H4 (cell line): ENCODE results near the gene ASB15. TPM values are rescaled to one million over a fixed set of nuclear protein-coding genes. Genes with fewer than 3 reads are reported as not detected.

ENCODE experiments used
- DNase-seq: peaks from one replicate; pipeline ENCODE4 v3.0.0-alpha.2; 2015; ENCODE audit warnings: low spot score
- total RNA-seq: library from RNA; depleted of rRNA; stranded (reverse); fragments of >200 nt; shearing (Covaris generic); gene quantifications from 2 replicates; pipeline ENCODE4 v1.2.3, GENCODE V29; 2014

The ASB15 gene
- total RNA-seq, 1 experiment from 2014 or later: not detected

DNA sequence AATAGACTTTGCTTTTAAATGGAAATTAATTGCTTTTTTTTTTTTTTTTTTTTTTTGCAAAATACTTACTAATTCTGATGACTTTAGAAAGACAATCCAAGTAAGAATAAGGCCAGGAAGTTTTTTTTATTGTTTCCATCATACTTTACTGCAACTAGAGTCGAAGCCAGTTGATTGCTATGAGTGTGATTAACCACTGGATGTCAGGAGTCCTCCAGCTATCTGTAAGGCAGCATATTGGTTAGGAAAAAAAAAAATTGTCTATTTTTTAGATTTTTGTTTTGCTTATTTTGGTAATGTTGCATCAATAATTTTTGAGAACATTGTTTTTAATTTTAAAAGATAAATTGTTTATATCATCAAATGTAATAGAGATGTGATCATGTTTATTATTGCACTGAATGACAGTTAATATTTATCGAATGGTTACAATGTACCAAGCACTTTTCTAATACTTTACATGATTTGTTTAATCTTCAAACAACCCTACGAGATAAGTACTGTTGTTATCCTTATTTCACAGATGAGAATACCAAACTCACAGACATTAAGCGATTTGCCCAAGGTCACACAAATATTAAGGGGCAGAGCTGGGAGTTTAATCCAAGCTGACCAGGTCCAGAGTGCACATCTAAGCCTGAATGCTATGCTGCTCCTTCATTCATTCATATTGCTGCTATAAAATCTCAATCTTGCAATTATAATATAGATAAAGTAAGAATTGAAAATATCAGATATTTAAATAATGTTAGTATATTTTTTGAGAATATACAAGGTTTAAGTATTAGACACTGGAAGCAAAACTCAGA is 34.1 kb downstream of the ASB15 start:
- peak; percentile 30 for DNase-seq

DNA sequence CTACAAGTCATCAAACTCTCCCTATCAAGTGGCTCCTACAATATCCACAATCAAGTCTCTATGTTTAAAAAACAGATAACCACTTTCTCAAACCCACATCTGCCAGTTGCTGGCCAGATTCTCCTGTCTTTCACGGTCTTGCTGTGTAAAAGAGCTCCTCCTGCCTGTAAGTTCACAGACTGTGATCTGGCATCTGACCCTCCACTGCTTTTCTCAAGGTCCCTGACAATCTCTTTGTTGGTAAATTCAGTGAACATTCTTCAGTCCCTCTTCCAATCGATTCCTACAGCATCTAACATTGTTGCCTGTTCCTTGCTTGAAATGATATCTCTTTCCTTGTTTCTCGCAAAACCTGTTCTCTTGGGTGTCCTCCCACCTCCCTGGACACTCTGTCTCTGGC is 35.6 kb downstream of the ASB15 start:
- no peak for DNase-seq

DNA sequence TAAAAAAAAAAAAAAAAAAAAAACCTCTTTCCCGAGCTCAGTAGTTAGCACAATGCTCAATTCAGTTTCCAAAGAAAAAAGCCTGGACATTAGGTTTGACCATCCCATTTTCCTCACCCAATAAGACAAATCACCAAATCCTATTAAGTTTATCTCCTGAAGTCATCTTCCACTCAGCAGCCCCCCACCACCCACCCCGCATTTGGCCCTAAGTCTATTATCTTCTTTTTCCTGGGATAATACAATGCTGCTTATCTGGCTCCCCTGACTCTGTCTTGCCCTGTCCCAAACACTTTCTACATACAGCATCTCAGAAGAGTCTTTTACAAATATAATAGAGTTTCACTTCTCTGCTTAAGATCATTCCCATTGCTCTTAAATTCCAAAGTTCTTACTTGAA is 36.3 kb downstream of the ASB15 start:
- no peak for DNase-seq

DNA sequence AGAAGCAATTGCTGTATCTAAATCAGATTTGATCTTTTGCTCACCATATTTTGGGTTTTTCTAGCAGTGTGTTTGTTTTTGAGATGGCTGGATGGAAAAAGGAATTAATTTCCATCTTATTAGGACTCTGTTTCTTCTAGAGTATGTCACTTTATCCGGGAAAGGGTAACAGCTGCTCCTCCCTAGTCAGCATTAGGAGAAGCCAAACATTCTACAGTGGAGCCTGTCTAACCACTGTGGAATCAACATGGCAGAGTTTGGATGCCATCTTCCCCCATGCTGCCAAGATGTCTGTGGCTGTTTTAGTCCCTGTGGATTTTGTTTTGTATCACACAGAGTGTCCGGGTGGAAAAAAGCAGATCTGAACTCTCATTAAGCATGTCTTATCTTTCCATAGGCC is 38.0 kb downstream of the ASB15 start:
- DNase-seq: no peak

DNA sequence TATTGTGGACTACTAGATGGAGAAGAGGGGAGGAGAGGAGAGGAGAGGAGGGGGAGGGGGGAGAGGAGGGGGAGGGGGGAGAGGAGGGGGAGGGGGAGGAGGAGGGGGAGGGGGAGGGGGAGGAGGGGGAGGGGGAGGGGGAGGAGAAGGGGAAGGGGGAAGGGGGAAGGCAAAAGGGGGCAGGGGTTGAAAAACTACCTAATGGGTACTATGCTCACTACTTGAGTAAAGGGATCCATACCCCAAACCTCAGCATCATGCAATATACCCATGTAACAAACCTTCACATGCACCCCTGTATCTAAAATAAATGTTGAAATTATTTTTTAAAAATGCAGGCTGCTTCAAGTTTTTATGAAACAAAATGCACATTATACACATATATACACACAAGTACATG is 39.0 kb downstream of the ASB15 start:
- DNase-seq: no peak

DNA sequence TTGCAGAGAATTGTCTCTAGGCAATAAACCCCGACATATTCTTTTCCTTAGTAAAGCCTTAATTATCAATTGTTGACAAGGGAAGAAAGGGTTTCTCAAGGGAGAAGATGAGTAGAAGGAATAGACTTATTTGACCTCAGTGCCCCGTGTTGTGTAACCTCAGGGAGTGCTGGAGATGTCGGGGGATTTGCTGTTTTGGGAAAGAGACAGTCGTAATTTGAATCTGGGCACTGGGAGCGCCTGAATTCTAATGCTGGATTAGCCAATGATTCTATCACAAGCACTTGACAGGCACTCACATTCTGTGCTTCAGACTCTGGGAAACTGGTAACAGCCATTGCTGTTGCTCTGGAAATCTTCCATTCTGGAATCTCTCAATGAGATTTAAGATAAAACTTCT is 40.3 kb downstream of the ASB15 start:
- DNase-seq: no peak

DNA sequence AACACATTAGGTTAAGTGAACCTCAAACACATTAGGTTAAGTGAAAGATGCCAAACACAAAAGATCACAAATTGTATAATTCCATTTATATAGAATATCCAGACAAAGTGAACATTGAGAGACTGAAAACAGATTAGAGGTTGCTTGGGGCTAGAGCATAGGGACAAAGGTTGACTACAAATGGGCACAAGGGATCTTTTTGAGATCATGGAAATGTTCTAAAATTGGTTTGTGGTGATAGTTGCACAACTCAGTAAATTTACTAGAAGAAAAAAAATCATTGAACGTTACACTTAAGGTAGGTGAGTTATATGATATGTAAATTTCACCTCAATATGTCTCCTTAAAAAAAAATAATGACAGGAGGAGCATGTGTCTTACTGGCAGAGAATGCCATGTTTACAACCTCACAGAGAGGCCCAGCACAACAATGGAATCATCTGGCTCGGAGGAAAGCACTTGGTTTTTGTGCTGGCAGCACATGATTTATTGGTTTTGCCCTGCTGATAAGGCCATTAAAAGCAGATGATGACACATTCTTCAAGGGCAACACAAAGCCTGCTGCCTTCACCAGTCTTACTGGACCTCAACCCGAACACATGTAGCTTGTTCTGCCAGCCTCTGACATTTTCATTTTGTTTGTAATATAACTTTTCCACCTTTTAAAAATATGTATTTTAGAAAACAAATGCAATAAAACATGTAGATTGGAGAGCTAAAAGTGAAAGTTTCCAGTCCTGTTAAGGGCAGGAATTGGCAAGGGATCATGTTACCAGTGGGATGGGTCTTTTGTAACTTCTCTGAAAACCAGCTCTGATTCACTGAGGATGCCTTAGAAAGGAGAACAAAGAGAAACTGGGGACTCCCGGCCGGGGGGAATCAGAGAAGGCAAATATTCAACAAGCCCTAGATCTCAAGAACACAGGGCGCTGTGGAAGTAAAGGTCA is 42.1 kb downstream of the ASB15 start:
- DNase-seq: peak; percentile 73

DNA sequence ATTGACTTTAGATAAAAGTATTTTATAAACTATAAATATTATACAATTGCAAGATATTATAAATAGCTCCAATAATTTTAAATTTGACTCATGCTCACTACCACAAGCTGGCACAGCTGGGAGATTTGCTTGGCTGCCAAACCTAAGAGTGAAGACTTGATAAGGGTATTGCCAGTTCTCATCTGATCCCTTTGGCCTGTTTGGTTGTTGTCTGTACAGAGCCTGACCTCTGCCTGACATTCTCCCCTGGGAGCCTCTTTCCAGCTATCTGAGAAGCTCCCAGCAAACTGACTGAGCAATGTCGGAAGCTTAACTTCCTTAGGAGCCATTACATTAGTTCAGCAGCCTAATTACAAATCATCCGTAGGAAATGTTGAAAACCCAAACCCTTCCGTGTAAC is 43.9 kb downstream of the ASB15 start:
- DNase-seq: no peak

DNA sequence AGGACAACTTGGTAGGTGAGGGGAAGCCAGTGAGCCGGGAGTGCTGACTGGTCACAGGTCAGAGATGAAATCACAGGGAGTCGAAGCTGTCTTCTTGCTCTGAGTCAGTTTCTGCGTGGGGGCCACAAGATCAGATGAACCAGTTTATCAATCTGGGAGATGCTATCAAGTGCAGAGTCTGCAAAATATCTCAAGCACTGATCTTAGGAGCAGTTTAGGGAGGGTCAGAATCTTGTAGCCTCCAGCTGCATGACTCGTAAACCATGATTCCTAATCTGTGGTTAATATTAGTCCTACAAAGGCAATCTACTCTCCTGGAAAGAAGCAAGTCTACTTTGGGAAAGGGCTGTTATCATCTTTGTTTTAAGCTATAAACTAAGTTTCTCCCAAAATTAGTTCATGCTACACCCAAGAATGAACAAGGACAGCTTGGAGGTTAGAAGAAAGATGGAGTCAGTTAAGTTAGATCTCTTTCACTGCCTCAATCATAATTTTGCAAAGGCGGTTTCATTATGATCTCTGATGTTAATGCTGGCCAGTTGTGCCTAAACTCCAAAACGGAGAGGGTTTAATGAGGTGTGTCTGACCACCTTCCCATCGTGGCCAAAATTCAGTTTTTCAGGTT is 45.6 kb downstream of the ASB15 start:
- no peak for DNase-seq

DNA sequence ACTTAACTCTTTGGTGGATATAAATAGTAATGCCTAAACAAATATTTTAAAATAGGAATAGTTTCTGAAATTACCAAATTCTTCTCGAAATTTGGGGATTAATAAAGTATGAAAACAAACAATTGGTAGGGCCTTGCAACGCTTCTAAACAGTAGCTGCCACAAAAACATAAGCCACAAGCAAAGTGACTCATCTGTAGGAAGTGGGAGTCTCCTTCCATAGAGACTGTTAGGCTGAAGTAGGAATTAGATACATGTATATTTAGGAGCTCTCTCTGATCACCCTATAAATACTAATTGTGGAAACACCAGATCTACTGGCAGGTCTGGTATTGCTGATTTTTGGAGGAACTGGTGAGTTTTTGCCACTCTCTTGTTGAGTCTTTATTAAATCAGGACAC is 48.3 kb downstream of the ASB15 start:
- DNase-seq: peak; percentile 48

DNA sequence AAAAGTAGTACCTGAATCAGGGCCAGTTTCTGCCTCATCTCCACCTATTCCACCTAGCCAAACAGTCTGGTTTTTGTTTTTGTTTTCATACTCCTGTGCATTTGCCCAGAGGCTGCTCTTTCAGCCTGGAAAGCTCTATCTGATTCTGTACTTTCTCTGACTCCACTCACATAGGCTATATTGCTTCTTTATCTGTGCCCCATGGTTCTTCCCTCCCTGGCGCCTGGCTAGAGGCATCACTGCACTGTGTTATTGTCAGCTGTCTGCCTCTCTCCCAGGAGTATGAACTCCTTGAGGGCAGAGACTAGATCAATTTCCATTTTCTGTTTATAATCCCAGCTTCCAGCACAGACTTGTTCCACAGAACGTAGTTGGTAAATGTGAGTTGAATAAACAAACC is 49.0 kb downstream of the ASB15 start:
- no peak for DNase-seq

DNA sequence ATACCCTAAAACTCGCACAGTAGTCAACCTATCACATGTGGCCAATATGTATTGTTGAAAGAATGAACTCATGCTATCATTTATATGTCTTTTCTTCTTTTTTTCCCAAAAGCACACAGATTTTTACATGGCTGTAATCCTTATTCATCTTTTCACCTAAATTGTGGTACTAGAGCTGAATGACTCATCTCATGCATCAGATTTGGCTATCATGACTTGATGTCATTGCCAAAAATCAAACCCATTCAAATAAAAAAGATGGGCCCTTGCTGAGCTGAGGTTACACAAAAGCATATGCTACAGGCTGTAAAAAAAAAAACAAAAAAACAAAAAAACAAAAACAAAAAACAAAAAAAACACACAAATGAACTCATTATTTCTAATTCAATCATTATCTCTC is 50.8 kb downstream of the ASB15 start:
- no peak for DNase-seq

DNA sequence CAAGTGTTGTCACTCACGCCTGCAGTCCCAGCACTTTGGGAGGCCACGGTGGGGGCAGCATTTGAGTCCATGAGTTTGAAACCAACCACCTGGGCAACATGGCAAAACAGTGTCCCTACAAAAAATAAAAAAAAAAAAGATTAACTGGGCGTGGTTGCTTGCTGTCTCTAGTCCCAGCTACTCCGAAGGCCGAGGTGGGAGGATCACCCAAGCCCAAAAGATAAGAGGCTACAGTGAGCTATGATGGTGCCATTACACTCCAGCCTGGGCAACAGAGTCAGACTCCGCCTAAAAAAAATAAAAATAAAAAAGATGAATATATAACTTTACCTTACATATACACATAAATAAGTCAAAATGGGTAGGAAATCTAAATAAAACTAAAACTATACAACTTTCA is 51.5 kb downstream of the ASB15 start:
- no peak for DNase-seq

DNA sequence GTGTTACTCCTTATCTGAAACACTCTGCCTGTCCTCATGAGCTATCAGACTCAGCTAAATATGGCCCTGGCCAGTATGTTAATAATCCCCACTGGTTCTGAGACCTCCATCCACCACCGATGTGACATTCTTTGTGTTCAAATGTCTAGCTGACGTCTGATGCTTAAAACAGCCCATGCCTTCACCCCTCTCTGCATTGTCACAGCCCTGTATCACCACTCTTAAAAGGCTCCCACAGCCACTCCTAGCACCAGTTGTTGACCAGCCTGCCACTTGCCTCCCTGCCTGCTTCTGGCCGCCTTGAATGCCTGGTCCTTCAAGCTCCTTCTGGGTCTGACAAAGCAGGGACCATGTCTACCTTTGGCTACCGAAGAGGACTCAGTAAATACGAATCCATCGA is 54.0 kb downstream of the ASB15 start, which contains the start of gene LMOD2:
Gene LMOD2, plus strand, starts transcription at position 253 of the 400 bp plus-strand sequence. Its CDS starts 98 bp downstream, at position 351.
- no peak for DNase-seq

DNA sequence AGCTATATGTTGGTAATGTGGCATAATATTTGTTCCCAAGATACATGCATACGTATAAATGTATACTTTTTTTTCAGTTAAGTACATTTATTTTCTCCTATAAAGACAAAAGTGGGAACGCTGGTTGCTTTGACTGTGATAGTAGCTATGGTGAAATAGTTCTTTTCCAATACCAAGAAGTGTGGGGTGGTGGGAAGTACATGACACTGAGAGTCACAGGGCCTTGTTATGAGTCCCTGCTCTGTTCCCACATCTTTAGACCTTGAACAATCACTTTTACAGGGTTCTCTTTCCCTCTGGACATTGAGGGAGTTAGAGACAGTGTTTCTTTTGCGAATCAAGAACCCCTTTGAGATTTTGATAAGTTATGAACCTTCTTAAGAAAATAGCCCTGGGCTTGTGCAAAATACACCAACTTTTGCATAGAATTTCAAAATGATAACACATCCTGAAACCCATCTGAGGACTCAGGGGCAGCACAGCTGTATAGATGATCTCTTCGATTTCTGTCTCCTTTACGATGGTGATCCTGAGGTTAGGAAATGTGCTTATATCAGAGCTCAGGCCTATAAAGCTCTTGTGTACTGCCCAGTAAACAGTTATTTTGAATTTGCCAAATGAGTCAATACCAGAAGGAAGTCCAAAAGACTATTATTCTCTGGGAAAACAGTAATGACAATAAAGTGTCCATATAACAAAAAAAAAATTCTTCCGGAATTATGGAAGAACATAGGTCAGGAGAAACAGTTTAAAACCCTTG is 55.1 kb downstream of the ASB15 start:
- no peak for DNase-seq

DNA sequence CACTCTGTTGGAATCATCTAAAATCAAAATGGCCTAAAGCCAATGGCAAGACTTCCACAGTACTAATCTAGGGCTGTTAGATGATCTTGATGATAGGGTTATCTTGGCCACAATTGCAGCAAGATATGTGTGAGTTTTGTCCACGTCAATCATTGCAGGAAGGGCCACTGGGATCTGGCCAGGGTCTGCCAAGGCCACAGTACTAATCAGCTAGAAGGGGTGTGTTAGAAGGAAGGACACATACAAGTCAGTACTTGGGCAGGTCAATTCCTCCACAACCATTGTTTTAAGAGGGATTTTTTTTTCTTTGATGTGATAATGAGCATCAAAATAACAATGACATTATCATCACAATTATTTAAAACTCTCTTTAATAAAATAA is 55.7 kb downstream of the ASB15 start:
- DNase-seq: no peak

DNA sequence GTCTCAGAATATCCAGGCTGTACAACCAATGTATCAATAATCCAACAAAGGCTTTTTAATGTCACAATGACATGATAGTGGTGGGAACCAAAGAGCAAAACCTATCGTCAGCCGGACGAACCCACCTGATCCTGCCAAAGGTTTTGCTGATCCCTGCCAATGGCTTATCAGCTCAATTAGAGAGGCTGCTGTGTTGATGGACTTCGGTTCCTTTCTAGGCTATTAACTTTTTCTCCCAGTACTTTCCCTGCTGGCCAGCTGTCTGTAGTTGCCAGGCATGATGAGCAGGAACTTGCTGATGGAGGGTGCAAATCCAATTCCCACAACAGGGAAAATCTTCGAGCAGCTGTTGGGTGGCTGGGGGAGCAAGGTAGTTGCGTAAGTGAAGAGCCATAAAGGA is 56.4 kb downstream of the ASB15 start:
- no peak for DNase-seq

DNA sequence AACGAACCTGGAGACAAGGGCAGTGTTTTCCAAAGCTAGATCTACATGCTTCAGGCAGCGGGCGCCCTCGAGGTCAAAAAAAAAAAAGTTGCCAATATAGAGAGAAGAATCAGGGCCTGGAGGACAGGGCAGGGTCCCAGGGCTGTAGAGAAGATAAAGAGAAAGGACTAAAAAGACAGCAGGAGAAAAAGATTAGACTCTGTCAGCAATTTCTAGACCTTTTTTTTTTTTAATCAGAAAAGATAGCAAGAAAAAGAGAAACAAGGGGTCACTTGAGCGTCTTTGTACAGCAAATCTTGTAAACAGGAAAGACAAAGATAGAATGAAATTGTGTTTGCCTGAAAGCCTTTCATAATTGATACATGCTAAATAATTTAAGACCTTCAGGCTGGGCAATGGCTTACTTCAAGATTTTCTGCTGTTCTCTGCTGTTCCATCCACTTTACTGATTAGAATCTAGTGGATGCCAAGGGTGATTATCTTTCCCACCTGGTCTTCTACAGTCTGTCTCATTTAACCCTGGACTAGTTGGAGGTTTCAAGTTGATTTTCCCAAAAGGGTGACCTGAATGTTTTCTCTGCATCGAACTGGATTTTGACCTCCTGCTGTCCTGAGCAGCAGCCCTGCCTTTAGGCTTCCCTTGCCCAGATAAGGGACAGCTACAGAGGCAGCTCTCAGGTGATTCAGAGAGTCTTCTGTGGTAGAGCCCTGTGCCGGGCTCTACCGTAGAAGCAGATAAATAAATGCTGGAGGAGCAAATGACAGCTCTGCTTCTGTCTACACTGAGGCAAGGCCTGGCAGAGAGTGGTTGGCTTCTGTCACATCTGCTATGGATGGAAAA is 59.1 kb downstream of the ASB15 start:
- no peak for DNase-seq

DNA sequence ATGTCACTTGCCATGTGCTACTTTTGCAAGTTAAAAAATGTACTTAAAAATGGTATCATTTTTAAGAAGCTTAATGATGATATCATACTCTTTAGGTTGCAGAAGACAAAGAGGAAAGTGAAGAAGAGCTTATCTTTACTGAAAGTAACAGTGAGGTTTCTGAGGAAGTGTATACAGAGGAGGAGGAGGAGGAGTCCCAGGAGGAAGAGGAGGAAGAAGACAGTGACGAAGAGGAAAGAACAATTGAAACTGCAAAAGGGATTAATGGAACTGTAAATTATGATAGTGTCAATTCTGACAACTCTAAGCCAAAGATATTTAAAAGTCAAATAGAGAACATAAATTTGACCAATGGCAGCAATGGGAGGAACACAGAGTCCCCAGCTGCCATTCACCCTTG is 60.1 kb downstream of the ASB15 start:
- DNase-seq: no peak

DNA sequence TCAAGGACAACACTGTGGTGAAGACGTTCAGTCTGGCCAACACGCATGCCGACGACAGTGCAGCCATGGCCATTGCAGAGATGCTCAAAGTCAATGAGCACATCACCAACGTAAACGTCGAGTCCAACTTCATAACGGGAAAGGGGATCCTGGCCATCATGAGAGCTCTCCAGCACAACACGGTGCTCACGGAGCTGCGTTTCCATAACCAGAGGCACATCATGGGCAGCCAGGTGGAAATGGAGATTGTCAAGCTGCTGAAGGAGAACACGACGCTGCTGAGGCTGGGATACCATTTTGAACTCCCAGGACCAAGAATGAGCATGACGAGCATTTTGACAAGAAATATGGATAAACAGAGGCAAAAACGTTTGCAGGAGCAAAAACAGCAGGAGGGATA is 60.7 kb downstream of the ASB15 start:
- DNase-seq: no peak

DNA sequence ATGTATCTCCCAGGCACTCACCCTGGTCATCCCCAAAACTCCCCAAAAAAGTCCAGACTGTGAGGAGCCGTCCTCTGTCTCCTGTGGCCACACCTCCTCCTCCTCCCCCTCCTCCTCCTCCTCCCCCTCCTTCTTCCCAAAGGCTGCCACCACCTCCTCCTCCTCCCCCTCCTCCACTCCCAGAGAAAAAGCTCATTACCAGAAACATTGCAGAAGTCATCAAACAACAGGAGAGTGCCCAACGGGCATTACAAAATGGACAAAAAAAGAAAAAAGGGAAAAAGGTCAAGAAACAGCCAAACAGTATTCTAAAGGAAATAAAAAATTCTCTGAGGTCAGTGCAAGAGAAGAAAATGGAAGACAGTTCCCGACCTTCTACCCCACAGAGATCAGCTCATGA is 61.1 kb downstream of the ASB15 start:
- DNase-seq: no peak
